Measurements from ENCODE around the gene NQO2. TPM values are rescaled to one million over a fixed set of nuclear protein-coding genes. Genes with fewer than 3 reads are reported as not detected.
"Not testable (repeated sequence)": the region's sequence is repeated elsewhere in the genome, so short reads cannot be mapped to it uniquely, and the experiment has no call there.

The NQO2 gene
- total RNA-seq, 1 donor from 2014 or later: 11.8 TPM

GRCh38 chr6:2992330-2992979 lies 7.2 kb upstream of the NQO2 start:
- Histone ChIP-seq H3K27me3 (no peaks in the 10 kb centered on the region), H3K9me3 (no peaks in the 10 kb centered on the region), H3K4me1 (peaks cover 10% of the 10 kb centered on the region), H3K36me3 (no peaks in the 10 kb centered on the region), H3K4me3 (no peak overlapping the region), H3K27ac (no peak overlapping the region)
- intact Hi-C loops (cut with DNase I): loop anchor here (5.0 kb wide), 1 partner anchor 150 kb away; the partner anchor contains the start of gene SERPINB1
- TF ChIP-seq POLR2AphosphoS5 (IDR thresholded peaks at IDR 0.05; ENCODE audit: insufficient read depth in 1 of 2, low read depth in 1 of 2) (no peak), POLR2A (IDR thresholded peaks at IDR 0.05) (no peak), CTCF (IDR thresholded peaks at IDR 0.05) (no peak)
- DNase-seq (ENCODE audit: extremely low spot score in 2 of 2): no peak

- Histone ChIP-seq H3K9me3 (no peaks in the 10 kb centered on the region), H3K4me1 (peaks cover 5% of the 10 kb centered on the region), H3K36me3 (no peaks in the 10 kb centered on the region), H3K4me3 (no peak overlapping the region), H3K27me3 (no peaks in the 10 kb centered on the region), H3K27ac (no peak overlapping the region)
- intact Hi-C loops (cut with DNase I): loop anchor here (5.0 kb wide), 1 partner anchor 152 kb away; the partner anchor contains the start of gene SERPINB1
- TF ChIP-seq CTCF (IDR thresholded peaks at IDR 0.05) (no peak), POLR2A (IDR thresholded peaks at IDR 0.05) (no peak), POLR2AphosphoS5 (IDR thresholded peaks at IDR 0.05; ENCODE audit: insufficient read depth in 1 of 2, low read depth in 1 of 2) (no peak)
- DNase-seq (ENCODE audit: extremely low spot score in 2 of 2): no peak
Measured at GRCh38 chr6:2993755-2994317, 5.9 kb upstream of the NQO2 start.

- H3K27ac ChIP-seq: peak overlapping the region; percentile 90
- not testable (repeated sequence) for H3K9me3 ChIP-seq; H3K27me3 ChIP-seq; DNase-seq (ENCODE audit: extremely low spot score in 2 of 2); H3K36me3 ChIP-seq
- intact Hi-C loops (cut with DNase I): loop anchor here (5.0 kb wide), 1 partner anchor 59 kb away; no protein-coding TSS in a partner anchor
- TF ChIP-seq CTCF (IDR thresholded peaks at IDR 0.05): peak in 2 of 3 experiments; percentile 17 to 83
- peaks cover 20% of the 10 kb centered on the region for H3K4me1 ChIP-seq
- peak overlapping the region; percentile 88 to 95 for H3K4me3 ChIP-seq
Measured at GRCh38 chr6:2998249-2998997, 1.3 kb upstream of the NQO2 start.

- H3K9me3 ChIP-seq: no peaks in the 10 kb centered on the region
- H3K4me3 ChIP-seq: peak overlapping the region; percentile 88 to 95
- peak overlapping the region; percentile 90 for H3K27ac ChIP-seq
- peaks cover 20% of the 10 kb centered on the region for H3K4me1 ChIP-seq
- DNase-seq (ENCODE audit: extremely low spot score in 2 of 2): peak in 1 of 2 donors; percentile 96
- no peaks in the 10 kb centered on the region for H3K27me3 ChIP-seq
- no peak for TF ChIP-seq POLR2A (IDR thresholded peaks at IDR 0.05)
- TF ChIP-seq POLR2AphosphoS5 (IDR thresholded peaks at IDR 0.05; ENCODE audit: insufficient read depth in 1 of 2, low read depth in 1 of 2): no peak
- TF ChIP-seq CTCF (IDR thresholded peaks at IDR 0.05): no peak
- H3K36me3 ChIP-seq: peaks cover 0 to under 1% of the 10 kb centered on the region in 2 donors
- intact Hi-C loops (cut with DNase I): loop anchor here (5.0 kb wide), 1 partner anchor 58 kb away; no protein-coding TSS in a partner anchor
Measured at GRCh38 chr6:2998998-2999617, 586 bp upstream of the NQO2 start.
